ENCODE results near the gene ATP1B3.
"Not testable (repeated sequence)": the region's sequence is repeated elsewhere in the genome, so short reads cannot be mapped to it uniquely, and the experiment has no call there.

Gene ATP1B3

DNA sequence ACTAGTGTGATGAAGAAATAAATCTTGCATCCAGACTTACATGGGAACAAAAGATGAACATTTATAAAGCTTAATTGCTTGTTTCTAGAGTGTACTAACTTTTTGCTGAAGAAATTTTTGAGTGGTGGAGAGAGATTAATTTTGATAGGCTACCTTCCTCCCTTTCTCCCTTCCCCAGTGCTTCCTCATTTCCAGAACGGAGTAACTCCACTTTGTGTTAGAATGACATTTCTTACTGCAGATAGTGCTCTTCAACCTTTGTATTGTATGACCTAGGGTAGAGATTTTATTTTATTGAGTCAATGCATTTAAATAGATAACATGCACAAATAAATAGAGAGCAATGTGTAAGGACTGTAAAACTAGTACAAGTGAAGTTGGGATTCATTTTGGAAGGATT, 1.9 kb downstream of the ATP1B3 start:
- TF ChIP-seq, protein P1, sequence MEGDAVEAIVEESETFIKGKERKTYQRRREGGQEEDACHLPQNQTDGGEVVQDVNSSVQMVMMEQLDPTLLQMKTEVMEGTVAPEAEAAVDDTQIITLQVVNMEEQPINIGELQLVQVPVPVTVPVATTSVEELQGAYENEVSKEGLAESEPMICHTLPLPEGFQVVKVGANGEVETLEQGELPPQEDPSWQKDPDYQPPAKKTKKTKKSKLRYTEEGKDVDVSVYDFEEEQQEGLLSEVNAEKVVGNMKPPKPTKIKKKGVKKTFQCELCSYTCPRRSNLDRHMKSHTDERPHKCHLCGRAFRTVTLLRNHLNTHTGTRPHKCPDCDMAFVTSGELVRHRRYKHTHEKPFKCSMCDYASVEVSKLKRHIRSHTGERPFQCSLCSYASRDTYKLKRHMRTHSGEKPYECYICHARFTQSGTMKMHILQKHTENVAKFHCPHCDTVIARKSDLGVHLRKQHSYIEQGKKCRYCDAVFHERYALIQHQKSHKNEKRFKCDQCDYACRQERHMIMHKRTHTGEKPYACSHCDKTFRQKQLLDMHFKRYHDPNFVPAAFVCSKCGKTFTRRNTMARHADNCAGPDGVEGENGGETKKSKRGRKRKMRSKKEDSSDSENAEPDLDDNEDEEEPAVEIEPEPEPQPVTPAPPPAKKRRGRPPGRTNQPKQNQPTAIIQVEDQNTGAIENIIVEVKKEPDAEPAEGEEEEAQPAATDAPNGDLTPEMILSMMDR (IDR thresholded peaks at IDR 0.05; ENCODE audit: low read depth, low read length, missing control alignments), result no peak

DNA sequence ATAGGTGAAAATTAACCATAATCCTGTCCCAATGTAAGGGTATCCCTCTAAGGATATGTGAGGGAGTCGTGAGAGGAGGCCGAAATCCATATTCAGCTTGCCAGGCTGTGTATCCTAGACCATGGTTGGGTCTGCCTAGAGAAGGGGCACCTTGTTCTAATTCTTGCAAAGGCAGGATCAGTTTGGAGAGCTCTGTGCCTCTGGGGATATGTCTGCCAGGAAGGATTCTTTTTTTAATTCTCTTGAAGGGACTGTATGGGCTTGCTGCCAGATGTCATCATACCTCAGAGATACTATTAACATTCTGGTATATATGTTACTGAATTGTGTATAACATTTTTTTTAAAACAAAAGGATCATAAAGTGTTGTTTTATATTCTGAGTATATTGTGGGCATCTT, 2.4 kb downstream of the ATP1B3 start:
- H3K4me3 ChIP-seq (replicated peaks; ENCODE audit: low read depth, low read length), result peak overlapping the region; percentile 83
- DNase-seq (ENCODE audit: extremely low read depth, low read depth), result no peak
- TF ChIP-seq, protein P1 (IDR thresholded peaks at IDR 0.05; ENCODE audit: low read depth, low read length, missing control alignments), result no peak

More for the DNA sequence above, 1.9 kb downstream of the ATP1B3 start:
- DNase-seq (ENCODE audit: extremely low read depth, low read depth), result no peak
- peak overlapping the region; percentile 83 for H3K4me3 ChIP-seq (replicated peaks; ENCODE audit: low read depth, low read length)

DNA sequence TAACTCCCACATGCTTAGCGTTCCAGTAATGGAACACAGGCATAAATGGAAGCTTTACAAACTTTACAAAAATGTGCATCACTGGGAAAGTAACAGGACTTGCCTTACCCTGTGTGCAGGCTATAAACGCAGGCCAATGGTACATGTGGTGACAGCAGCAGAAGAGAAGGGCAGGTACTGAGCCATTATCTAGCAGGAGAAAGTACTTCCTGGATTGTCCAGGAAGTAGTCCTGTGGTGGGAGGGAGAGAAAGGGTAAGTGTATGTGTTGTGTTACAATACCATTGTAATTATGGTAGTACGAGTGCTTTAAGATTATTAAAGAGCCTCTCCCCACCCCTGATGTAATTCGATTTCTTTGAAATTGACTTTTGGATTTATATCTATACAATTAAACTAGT, 5.3 kb downstream of the ATP1B3 start:
- H3K4me3 ChIP-seq (replicated peaks; ENCODE audit: low read depth, low read length), result no peak overlapping the region
- DNase-seq (ENCODE audit: extremely low read depth, low read depth), result no peak
- TF ChIP-seq, protein P1 (IDR thresholded peaks at IDR 0.05; ENCODE audit: low read depth, low read length, missing control alignments), result no peak

DNA sequence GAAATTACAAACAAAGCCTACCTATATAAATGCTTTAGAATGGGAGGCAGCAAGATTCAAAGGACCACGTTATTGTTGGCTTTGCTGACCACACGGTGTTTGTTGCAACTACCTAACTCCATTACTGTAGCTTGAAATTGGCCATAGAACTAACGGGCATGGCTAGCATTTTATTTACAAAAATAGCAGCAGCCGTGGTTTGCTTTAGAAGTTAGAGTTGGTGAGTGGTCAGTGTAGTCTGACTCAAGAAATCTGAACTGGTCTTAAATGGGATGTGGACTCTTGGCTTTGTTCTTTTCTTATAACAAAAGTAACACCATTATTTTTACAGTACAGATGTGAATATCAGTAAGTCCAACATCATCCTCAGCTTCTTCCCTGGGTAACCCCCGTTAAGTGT, 10.6 kb downstream of the ATP1B3 start:
- TF ChIP-seq, protein P1 (IDR thresholded peaks at IDR 0.05; ENCODE audit: low read depth, low read length, missing control alignments), result no peak
- no peak for DNase-seq (ENCODE audit: extremely low read depth, low read depth)
- no peak overlapping the region for H3K4me3 ChIP-seq (replicated peaks; ENCODE audit: low read depth, low read length)

DNA sequence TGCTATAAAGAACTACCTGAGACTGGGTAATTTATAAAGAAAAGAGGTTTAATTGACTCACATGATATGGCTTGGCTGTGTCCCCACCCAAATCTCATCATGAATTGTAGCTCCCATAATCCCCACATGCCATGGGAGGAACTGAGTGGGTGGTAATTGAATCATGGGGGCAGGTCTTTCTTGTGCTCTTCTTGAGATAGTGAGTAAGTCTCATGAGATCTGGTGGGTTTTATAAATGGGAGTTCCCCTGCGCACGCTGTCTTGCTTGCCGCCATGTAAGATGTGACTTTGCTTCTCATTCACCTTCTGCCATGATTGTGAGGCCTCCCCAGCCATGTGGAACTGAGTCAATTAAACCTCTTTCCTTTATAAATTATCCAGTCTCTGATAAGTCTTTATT, 12.1 kb downstream of the ATP1B3 start:
- H3K4me3 ChIP-seq (replicated peaks; ENCODE audit: low read depth, low read length); DNase-seq (ENCODE audit: extremely low read depth, low read depth): not testable (repeated sequence)

DNA sequence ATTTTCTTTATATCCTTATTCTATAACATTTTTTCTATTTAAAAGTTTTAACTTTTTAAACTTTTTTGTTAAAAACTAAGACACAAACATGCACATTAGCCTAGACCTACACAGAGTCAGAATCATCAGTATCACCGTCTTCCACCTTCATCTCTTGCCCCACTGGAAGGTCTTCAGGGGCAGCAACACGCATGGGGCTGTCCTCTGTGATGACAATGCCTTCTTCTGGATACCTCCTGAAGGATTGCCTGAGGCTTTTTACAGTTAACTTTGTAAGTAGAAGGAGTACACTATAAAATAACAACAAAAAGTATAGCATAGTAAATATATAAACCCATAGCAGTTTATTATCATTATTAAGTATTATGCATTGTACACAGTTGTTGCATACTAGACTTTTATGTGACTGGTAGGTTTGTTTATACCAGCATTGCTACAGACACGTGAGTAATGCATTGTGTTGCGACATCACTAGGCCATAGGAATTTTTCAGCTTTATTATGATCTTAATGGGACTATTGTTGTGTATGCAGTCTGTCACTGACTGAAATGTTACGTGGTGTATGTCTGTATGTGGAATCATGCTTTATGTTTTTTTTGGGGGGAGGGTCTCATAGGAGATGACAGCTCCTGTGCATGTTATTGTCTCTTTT, 18.2 kb downstream of the ATP1B3 start:
- peak; percentile 52 for DNase-seq (ENCODE audit: extremely low read depth, low read depth)
- TF ChIP-seq, protein P1 (IDR thresholded peaks at IDR 0.05; ENCODE audit: low read depth, low read length, missing control alignments), result no peak
- H3K4me3 ChIP-seq (replicated peaks; ENCODE audit: low read depth, low read length), result no peak overlapping the region

DNA sequence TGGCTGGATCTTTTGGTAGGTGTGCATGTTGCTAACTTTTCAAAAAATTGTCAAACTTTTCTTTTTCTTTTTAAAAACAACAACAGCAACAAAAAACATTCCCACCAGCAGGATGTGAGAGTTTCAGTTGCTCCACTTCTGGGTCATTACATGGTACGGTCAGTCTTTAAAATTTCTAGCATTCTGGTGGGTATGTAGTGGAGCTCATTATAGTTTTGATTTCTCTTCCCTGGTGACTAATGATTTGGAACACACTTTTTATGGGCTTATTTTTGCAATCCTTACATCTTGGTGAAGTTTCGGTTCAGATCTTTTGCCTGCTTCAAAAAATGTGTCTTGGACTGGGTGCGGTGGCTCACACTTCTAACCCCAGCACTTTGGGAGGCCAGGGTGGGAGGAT, 19.3 kb downstream of the ATP1B3 start:
- H3K4me3 ChIP-seq (replicated peaks; ENCODE audit: low read depth, low read length), result no peak overlapping the region
- TF ChIP-seq, protein P1 (IDR thresholded peaks at IDR 0.05; ENCODE audit: low read depth, low read length, missing control alignments), result no peak
- no peak for DNase-seq (ENCODE audit: extremely low read depth, low read depth)
